Peyer's patch (tissue), 4 donors: ENCODE measurements around the gene TACC2.

Experiments used
- CTCF ChIP-seq, 6 experiments: fragments of 450-650 bp in 4 of 6; fragments of 200-600 bp in 2 of 6; sonication (generic) in 1 of 6; IDR thresholded peaks; one replicate each; pipeline ENCODE4 v1.5.1; 2017 to 2019; ENCODE audit warnings: antibody characterized with exemption in 6 of 6, mild to moderate bottlenecking in 3 of 6, moderate library complexity in 1 of 6
- POLR2A ChIP-seq, 2 donors: fragments of 450-650 bp; IDR thresholded peaks; one replicate each; pipeline ENCODE4 v1.5.1; 2017; ENCODE audit warnings: antibody characterized with exemption in 2 of 2, mild to moderate bottlenecking in 2 of 2, moderate library complexity in 2 of 2

- TF ChIP-seq CTCF (IDR thresholded peaks at IDR 0.05): no peak
- TF ChIP-seq POLR2A (IDR thresholded peaks at IDR 0.05): no peak
These were observed 258.0 kb downstream of the TACC2 start for GRCh38 chr10:122246830-122247520.
